GM10248 (cell line): ENCODE measurements around the gene RGS14.
A peak's percentile ranks its signal among the peaks of the same experiment; 100 is the strongest.

ENCODE experiments used
- CTCF ChIA-PET: fragments of 300-600 bp; sonication (Branson Sonifier 250); formaldehyde crosslinking; extraction: SDS; loops from one replicate; lab custom pipeline; 2021; ENCODE audit warnings: antibody characterized with exemption; lab: Yijun Ruan, JAX
- POLR2A ChIA-PET: fragments of 350-650 bp; sonication (Branson Sonifier 250); formaldehyde crosslinking; extraction: SDS; loops from one replicate; lab custom pipeline; 2020; ENCODE audit warnings: antibody characterized with exemption; lab: Yijun Ruan, JAX
- DNase-seq: peaks from one replicate; pipeline ENCODE4 v3.0.0; 2012; ENCODE audit errors: extremely low spot score
- CTCF ChIP-seq: IDR thresholded peaks from 2 replicates; pipeline ENCODE4 v1.5.1; 2012; ENCODE audit warnings: mild to moderate bottlenecking, low read depth; ENCODE audit errors: extremely low read depth, missing control alignments, control extremely low read depth

RGS14 gene

GRCh38 chr5:177311723-177312648 lies 45.7 kb upstream of the RGS14 start, which contains the start of gene MXD3:
Gene MXD3, minus strand, starts transcription at chr5:177311898. Its CDS starts 68 bp downstream, at chr5:177311830.
- peak; percentile 98 for DNase-seq
- no peak for TF ChIP-seq CTCF
- CTCF ChIA-PET = interaction anchor here (1.1 to 8.1 kb wide), 11 partner anchors 9 to 198 kb away, joined by 3 to 64 read pairs (median 4); partner anchors contain the start of genes PRELID1 and RAB24
- POLR2A ChIA-PET = interaction anchor here (0.6 to 1.1 kb wide), 4 partner anchors 10 to 285 kb away, joined by 3 to 6 read pairs (median 4); no protein-coding TSS in a partner anchor

- TF ChIP-seq CTCF = peak; percentile 36
- CTCF ChIA-PET = interaction anchor here (1.1 to 8.1 kb wide), 11 partner anchors 9 to 199 kb away, joined by 3 to 64 read pairs (median 4); partner anchors contain the start of genes PRELID1 and RAB24
- peak; percentile 62 for DNase-seq
- POLR2A ChIA-PET = interaction anchor here (0.6 to 1.1 kb wide), 4 partner anchors 11 to 284 kb away, joined by 3 to 6 read pairs (median 4); no protein-coding TSS in a partner anchor
Measured at GRCh38 chr5:177312649-177313181, 45.0 kb upstream of the RGS14 start.

GRCh38 chr5:177313561-177314259 lies 44.0 kb upstream of the RGS14 start:
- ChIA-PET CTCF (interaction anchor here (1.0 to 8.1 kb wide), 7 partner anchors 18 to 200 kb away, joined by 3 to 64 read pairs (median 4); no protein-coding TSS in a partner anchor), POLR2A (no interaction called here)
- no peak for TF ChIP-seq CTCF
- DNase-seq = no peak

GRCh38 chr5:177314376-177315342 lies 43.1 kb upstream of the RGS14 start:
- ChIA-PET POLR2A (no interaction called here), CTCF (interaction anchor here (1.2 to 5.6 kb wide), 4 partner anchors 68 to 138 kb away, joined by 3 to 30 read pairs (median 7); no protein-coding TSS in a partner anchor)
- DNase-seq = no peak
- no peak for TF ChIP-seq CTCF

GRCh38 chr5:177315411-177315810 lies 42.3 kb upstream of the RGS14 start:
- no peak for DNase-seq
- no peak for TF ChIP-seq CTCF
- CTCF ChIA-PET = interaction anchor here (0.9 to 5.6 kb wide), 8 partner anchors 24 to 204 kb away, joined by 3 to 30 read pairs (median 6); no protein-coding TSS in a partner anchor
- POLR2A ChIA-PET = no interaction called here
